Measurements from ENCODE around the gene PYGL. TPM values are rescaled to one million over a fixed set of nuclear protein-coding genes. Genes with fewer than 3 reads are reported as not detected.
A peak's percentile ranks its signal among the peaks of the same experiment; 100 is the strongest.

The PYGL gene
- total RNA-seq, 1 donor from 2014 or later, result 63.0 TPM

DNA sequence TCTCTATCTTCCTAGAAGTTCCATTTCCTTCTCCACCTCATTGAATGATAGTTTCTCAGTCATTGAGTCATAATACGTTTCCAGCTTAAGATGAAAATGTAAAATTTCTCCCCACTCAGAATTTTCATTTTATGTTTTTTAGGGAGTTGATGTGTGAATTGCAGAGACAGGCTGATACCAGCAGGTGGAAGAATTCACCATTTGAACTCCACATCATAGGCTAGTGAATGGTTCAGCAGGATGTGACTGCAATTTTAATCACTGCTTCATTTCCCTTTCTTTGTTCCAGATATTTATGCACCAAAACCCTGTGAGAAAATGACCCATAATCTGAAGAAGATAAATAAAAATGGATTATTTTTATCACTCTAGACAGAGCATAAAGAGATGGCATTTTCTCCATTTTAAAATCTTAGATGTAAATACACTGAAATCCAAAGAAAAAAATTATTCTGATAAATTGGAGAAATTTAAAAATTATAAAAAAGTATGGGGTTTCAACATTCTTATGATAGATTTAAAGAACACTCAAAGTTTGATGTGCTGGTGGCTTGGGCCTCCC lies 10.6 kb upstream of the PYGL start:
- TF ChIP-seq CTCF (IDR thresholded peaks at IDR 0.05) (peak; percentile 67), EZH2phosphoT487 (IDR thresholded peaks at IDR 0.05) (no peak)
- peaks cover 4% of the 10 kb centered on the region for H3K9me3 Mint-ChIP-seq
- no peak overlapping the region for H3K4me3 Mint-ChIP-seq
- no peaks in the 10 kb centered on the region for H3K4me1 ChIP-seq
- H3F3A ChIP-seq (ENCODE audit: low read depth), result no peaks in the 10 kb centered on the region
- H3K4me3 ChIP-seq, result no peak overlapping the region
- no peaks in the 10 kb centered on the region for H3K27me3 Mint-ChIP-seq (ENCODE audit: insufficient read depth, low read depth)
- peak; percentile 30 for DNase-seq (ENCODE audit: low spot score)
- no peak overlapping the region for H3K27ac ChIP-seq
- H3K9ac ChIP-seq, result no peak overlapping the region
- H3K27me3 ChIP-seq, result no peaks in the 10 kb centered on the region
- no peaks in the 10 kb centered on the region for H3K36me3 Mint-ChIP-seq
- H3K4me2 ChIP-seq, result no peak overlapping the region
- H4K20me1 ChIP-seq (ENCODE audit: low read depth), result no peaks in the 10 kb centered on the region
- no peaks in the 10 kb centered on the region for H3K79me2 ChIP-seq (ENCODE audit: low read depth)
- no peaks in the 10 kb centered on the region for H3K36me3 ChIP-seq
- no peaks in the 10 kb centered on the region for H3K9me3 ChIP-seq (ENCODE audit: low read depth)
- H3K4me1 Mint-ChIP-seq, result peaks cover 6% of the 10 kb centered on the region
- H2AFZ ChIP-seq (replicated peaks), result no peak overlapping the region
- peak overlapping the region; percentile 19 for H3K27ac Mint-ChIP-seq

DNA sequence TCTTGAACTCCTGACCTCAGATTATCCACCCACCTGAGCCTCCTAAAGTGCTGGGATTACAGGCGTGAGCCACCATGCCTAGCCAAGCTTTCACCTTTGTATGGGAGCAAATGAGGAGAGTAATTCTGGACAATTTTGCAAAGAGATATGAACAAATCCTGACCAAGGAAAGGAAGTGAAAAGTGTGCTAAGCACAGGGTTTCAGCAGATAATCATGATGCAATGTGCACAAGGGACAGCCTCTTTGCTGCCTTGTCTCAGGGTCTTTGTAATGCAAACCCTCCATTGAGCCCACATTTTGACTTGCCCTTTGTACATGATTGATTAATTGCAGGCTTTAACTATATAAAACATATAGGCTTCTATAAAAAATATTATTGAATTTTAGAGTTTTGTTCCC lies 9.2 kb upstream of the PYGL start:
- H3K4me2 ChIP-seq, result no peak overlapping the region
- DNase-seq (ENCODE audit: low spot score), result no peak
- Mint-ChIP-seq H3K9me3 (peaks cover 4% of the 10 kb centered on the region), H3K27me3 (ENCODE audit: insufficient read depth, low read depth) (no peaks in the 10 kb centered on the region), H3K36me3 (no peaks in the 10 kb centered on the region), H3K27ac (no peak overlapping the region), H3K4me1 (peaks cover 6% of the 10 kb centered on the region), H3K4me3 (no peak overlapping the region)
- no peak overlapping the region for H3K9ac ChIP-seq
- H2AFZ ChIP-seq (replicated peaks), result no peak overlapping the region
- no peaks in the 10 kb centered on the region for H3K36me3 ChIP-seq
- H3K4me3 ChIP-seq, result no peak overlapping the region
- no peaks in the 10 kb centered on the region for H3F3A ChIP-seq (ENCODE audit: low read depth)
- no peaks in the 10 kb centered on the region for H3K9me3 ChIP-seq (ENCODE audit: low read depth)
- H3K4me1 ChIP-seq, result no peaks in the 10 kb centered on the region
- H3K27ac ChIP-seq, result no peak overlapping the region
- no peaks in the 10 kb centered on the region for H3K79me2 ChIP-seq (ENCODE audit: low read depth)
- no peaks in the 10 kb centered on the region for H4K20me1 ChIP-seq (ENCODE audit: low read depth)
- no peaks in the 10 kb centered on the region for H3K27me3 ChIP-seq
- TF ChIP-seq CTCF (IDR thresholded peaks at IDR 0.05), result no peak
- TF ChIP-seq EZH2 (IDR thresholded peaks at IDR 0.05), result no peak
- no peak for TF ChIP-seq EZH2phosphoT487 (IDR thresholded peaks at IDR 0.05)

GRCh38 chr14:50951032-50951431 lies 6.7 kb upstream of the PYGL start:
- Histone ChIP-seq H3K36me3 (no peaks in the 10 kb centered on the region), H3K27ac (no peak overlapping the region), H3K79me2 (ENCODE audit: low read depth) (no peaks in the 10 kb centered on the region), H3K9ac (no peak overlapping the region), H3K4me1 (no peaks in the 10 kb centered on the region), H3F3A (ENCODE audit: low read depth) (no peaks in the 10 kb centered on the region), H3K4me3 (no peak overlapping the region), H4K20me1 (ENCODE audit: low read depth) (no peaks in the 10 kb centered on the region), H3K27me3 (no peaks in the 10 kb centered on the region), H3K4me2 (no peak overlapping the region), H2AFZ (replicated peaks) (no peak overlapping the region), H3K9me3 (ENCODE audit: low read depth) (no peaks in the 10 kb centered on the region)
- no peaks in the 10 kb centered on the region for H3K27me3 Mint-ChIP-seq (ENCODE audit: insufficient read depth, low read depth)
- peaks cover 12% of the 10 kb centered on the region for H3K4me1 Mint-ChIP-seq
- H3K36me3 Mint-ChIP-seq, result no peaks in the 10 kb centered on the region
- TF ChIP-seq EZH2phosphoT487 (IDR thresholded peaks at IDR 0.05), result no peak
- no peak for TF ChIP-seq EZH2 (IDR thresholded peaks at IDR 0.05)
- TF ChIP-seq CTCF (IDR thresholded peaks at IDR 0.05), result no peak
- DNase-seq (ENCODE audit: low spot score), result no peak
- H3K9me3 Mint-ChIP-seq, result peaks cover 2% of the 10 kb centered on the region
- no peak overlapping the region for H3K27ac Mint-ChIP-seq
- H3K4me3 Mint-ChIP-seq, result no peak overlapping the region

All from neural progenitor cell (in vitro differentiated cells).